Fibroblast of villous mesenchyme (primary cell): Measurements from ENCODE around the gene RSRC1. TPM values are rescaled to one million over a fixed set of nuclear protein-coding genes. Genes with fewer than 3 reads are reported as not detected.
"Not testable (repeated sequence)": the region's sequence is repeated elsewhere in the genome, so short reads cannot be mapped to it uniquely, and the experiment has no call there.

Experiments
- DNase-seq: peaks from one replicate; pipeline ENCODE4 v3.0.0-alpha.2; 2010; ENCODE audit warnings: low read depth
- H3K4me3 ChIP-seq: 2 replicates; pipeline ENCODE4 v1.5.1; 2011; ENCODE audit warnings: low read depth, mild to moderate bottlenecking, low read length
- total RNA-seq: library from RNA; depleted of rRNA; stranded (reverse); fragments of >200 nt; gene quantifications from 2 replicates; pipeline ENCODE4 v1.2.3, GENCODE V29; 2012
- TF ChIP-seq, protein P1 (sequence below): IDR thresholded peaks from 2 replicates; pipeline ENCODE4 v1.5.1; 2012; ENCODE audit warnings: low read depth, mild to moderate bottlenecking, low read length; ENCODE audit not compliant: insufficient read depth

Gene RSRC1
- total RNA-seq, 1 donor, result 43.6 TPM

DNA sequence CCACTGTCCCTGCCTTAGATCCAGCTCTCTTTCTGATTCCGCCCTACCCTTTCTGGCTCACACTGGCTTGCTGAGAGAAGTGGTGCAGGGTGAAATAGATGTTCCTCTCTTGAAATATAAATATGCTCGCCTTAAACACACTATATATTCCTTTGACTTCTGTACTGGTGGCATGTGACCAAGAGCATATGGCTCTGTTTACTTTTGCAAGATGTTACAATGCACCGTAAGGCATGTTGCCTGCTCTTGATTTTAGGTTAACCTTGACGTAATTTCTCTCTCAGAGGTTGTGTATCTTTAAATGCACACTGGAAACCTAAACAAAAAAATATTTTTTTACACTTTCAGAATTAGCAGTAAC is 749 bp downstream of the RSRC1 start:
- TF ChIP-seq, protein P1, sequence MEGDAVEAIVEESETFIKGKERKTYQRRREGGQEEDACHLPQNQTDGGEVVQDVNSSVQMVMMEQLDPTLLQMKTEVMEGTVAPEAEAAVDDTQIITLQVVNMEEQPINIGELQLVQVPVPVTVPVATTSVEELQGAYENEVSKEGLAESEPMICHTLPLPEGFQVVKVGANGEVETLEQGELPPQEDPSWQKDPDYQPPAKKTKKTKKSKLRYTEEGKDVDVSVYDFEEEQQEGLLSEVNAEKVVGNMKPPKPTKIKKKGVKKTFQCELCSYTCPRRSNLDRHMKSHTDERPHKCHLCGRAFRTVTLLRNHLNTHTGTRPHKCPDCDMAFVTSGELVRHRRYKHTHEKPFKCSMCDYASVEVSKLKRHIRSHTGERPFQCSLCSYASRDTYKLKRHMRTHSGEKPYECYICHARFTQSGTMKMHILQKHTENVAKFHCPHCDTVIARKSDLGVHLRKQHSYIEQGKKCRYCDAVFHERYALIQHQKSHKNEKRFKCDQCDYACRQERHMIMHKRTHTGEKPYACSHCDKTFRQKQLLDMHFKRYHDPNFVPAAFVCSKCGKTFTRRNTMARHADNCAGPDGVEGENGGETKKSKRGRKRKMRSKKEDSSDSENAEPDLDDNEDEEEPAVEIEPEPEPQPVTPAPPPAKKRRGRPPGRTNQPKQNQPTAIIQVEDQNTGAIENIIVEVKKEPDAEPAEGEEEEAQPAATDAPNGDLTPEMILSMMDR, result no peak
- DNase-seq, result no peak
- H3K4me3 ChIP-seq, result peak overlapping the region; percentile 93

DNA sequence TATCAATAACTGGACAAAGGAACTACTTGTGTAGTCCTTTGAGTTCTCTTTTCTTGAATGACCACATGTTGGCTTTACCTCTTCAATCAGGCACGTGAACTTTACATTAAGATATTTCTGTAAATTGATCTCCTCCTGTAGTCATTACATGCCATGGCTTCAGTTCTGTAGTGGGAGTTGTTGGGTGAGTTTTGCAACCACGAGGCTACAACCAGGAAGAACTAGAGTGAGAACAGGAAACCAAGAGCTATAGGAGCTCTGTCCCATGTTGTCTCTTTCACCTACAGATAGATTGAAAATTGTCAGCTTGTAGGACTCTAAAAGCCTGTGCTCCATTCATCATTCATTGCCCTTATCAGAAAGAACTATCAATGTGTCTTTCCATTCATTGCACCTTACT is 2.0 kb downstream of the RSRC1 start:
- TF ChIP-seq, protein P1, result no peak
- no peak overlapping the region for H3K4me3 ChIP-seq
- DNase-seq, result no peak

DNA sequence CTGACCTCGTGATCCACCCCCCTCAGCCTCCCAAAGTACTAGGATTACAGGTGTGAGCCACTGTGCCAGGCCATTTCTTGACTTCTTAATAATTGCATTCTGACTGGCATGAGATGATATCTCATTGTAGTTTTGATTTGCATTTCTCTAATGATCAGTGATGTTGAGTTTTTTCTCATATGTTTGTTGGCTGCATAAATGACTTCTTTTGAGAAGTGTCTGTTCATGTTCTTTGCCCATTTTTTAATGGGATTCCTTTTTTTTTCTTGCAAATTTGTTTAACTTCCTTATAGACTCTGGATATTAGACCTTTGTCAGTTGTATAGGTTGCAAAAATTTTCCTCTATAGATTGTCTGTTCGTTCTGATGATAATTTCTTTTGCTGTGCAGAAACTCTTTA is 3.7 kb downstream of the RSRC1 start:
- DNase-seq, H3K4me3 ChIP-seq: not testable (repeated sequence)

DNA sequence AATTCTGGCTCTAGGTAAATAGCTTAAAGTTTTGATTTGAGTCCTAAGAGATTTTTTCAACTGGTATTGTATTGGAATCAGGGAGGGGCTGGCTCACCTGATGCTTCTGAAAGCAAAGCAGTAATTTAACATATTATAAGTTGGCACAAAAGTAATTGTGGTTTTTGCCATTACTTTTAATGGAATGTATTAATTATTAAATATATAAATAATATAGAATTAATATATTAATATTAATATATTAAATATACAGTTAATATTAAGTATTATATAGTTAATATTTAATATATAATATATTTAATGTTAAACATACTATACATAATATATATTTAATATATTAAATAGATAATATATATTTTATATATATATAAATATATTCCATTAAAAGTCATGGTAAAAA is 10.4 kb downstream of the RSRC1 start:
- DNase-seq, result no peak
- H3K4me3 ChIP-seq, result no peak overlapping the region
- TF ChIP-seq, protein P1, result no peak

DNA sequence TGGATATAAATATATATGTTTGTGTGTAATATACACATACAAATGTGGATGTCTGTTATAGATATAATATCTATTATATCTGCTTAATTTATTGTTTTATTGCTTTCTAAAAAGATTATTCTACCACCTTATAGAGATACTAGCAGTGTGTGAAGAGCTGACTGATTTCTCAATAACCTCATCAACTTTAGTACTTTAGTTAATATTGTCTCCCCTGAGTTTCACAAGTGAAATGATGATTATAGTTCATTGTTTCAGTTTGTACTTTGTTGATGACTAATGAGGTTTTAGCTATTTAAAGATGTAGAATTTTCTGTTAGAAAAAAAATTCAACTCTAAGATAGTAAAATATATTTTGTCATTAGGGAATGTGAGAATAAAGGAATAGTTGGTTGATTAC is 11.4 kb downstream of the RSRC1 start:
- TF ChIP-seq, protein P1, result no peak
- no peak for DNase-seq
- no peak overlapping the region for H3K4me3 ChIP-seq

DNA sequence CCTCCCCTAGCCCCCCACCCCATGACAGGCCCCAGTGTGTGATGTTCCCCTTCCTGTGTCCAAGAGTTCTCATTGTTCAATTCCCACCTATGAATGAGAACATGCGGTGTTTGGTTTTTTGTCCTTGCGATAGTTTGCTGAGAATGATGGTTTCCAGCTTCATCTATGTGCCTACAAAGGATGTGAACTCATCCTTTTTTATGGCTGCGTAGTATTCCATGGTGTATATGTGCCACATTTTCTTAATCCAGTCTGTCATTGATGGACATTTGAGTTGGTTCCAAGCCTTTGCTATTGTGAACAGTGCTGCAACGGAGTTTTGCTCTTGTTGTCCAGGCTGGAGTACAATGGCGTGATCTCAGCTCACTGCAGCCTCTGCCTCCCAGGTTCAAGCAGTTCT is 12.8 kb downstream of the RSRC1 start:
- not testable (repeated sequence) for DNase-seq, H3K4me3 ChIP-seq

DNA sequence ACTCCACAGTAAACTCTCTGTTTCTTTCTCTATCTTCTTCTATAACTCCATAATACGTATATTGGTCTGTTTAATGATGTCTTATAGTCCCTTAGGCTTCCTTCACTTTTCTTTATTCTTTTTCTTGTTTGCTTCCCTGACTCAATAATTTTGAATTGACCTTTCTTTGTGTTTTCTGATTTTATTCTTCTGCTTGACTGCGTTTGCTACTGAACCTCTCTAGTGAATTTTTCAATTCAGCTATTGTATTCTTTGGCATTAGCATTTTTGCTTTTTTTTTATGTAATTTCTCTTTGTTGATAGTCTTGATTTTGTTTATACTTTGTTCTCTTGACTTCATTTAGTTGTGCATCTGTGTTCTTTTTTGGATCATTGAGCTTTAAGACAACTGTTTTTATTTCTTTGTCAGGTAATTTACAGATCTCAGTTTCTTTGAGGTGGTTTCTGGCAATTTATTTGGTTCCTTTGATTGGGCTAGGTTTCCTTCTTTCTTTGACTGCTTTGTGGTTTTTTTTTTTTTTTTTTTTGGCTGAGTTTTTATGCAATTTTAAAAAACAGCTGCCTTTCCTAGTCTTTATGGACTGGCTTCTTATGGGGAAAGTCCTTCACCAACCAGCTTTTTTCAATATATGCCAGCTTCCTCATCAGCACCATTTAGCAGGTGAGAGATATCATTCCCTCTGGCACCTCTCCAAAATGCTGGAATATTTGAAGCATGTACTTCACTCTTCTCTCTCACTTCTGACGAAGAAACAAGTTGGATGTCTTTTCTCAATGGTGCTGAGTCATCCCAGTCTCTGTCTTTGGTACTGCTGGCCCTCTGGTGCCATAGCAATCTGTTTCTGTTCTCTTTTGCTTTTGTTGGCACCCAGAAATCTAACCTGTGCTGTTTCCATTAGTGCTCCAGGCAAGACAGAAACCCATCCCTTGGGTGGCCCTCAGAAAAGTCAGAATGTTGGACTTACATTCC is 17.6 kb downstream of the RSRC1 start:
- no peak for DNase-seq
- TF ChIP-seq, protein P1, result no peak
- no peak overlapping the region for H3K4me3 ChIP-seq

DNA sequence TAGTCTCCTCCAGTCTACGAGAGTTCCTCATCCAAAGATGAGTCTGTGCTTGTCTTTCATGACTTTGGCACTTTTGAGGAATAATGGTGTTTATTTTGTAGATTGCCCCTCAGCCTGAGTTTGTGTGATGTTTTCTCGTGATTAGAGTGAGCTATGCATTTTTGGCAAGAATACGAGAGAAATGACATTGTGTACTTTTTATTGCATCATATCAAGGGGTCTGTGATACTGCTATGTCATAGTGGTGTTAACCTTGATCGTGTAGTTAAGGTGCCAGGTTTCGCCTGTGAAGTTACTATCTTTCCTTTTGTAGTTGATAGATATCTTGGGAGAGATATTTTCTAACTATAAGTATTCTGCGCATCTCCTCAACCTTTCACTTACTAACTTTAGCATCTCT is 18.9 kb downstream of the RSRC1 start:
- H3K4me3 ChIP-seq, result no peak overlapping the region
- DNase-seq, result no peak
- TF ChIP-seq, protein P1, result no peak
